K562 (cell line): Measurements from ENCODE around the gene GATM.

Experiments used
- POLR2A ChIP-seq: fragments of 450-650 bp; conservative IDR thresholded peaks from 2 replicates; pipeline ENCODE4 v1.6.1; 2016
- SP2 ChIP-seq: IDR thresholded peaks from 2 replicates; pipeline ENCODE4 v1.6.1; 2011; ENCODE audit warnings: mild to moderate bottlenecking, low read depth, low read length, moderate library complexity; ENCODE audit not compliant: poor library complexity, severe bottlenecking; ENCODE audit errors: extremely low read depth
- TARDBP ChIP-seq: fragments of 450-650 bp; IDR thresholded peaks from 2 replicates; pipeline ENCODE4 v1.6.1; 2016
- ZNF232 ChIP-seq: sonication (generic); formaldehyde crosslinking; IDR thresholded peaks from 2 replicates; pipeline ENCODE4 v1.8.0; 2022; ENCODE audit warnings: mild to moderate bottlenecking, missing genetic modification reagents
- ZNF431 ChIP-seq: sonication (generic); formaldehyde crosslinking; IDR thresholded peaks from 2 replicates; pipeline ENCODE4 v1.8.0; 2022; ENCODE audit warnings: mild to moderate bottlenecking, missing genetic modification reagents
- ZNF766 ChIP-seq: fragments of 200-800 bp; sonication (Bioruptor generic); conservative IDR thresholded peaks from 2 replicates; pipeline ENCODE4 v1.6.1; 2016; ENCODE audit warnings: missing genetic modification characterization, missing compliant biosample characterization

GRCh38 chr15:45314960-45315359 is 63.4 kb downstream of the GATM start:
- TF ChIP-seq POLR2A, result no peak
- no peak for TF ChIP-seq TARDBP
- TF ChIP-seq ZNF431 (CRISPR knock-in tag), result no peak
- TF ChIP-seq SP2, result no peak
- TF ChIP-seq ZNF766, result no peak
- no peak for TF ChIP-seq ZNF232 (CRISPR knock-in tag)
